ENCODE measurements around the gene PERM1. TPM values are rescaled to one million over a fixed set of nuclear protein-coding genes. Genes with fewer than 3 reads are reported as not detected.

The PERM1 gene
- total RNA-seq, 1 experiment from 2014 or later, result not detected

GRCh38 chr1:944341-945325 is 37.3 kb downstream of the PERM1 start (continued):
- no peak for TF ChIP-seq ARID4B (CRISPR knock-in tag; IDR thresholded peaks at IDR 0.05; ENCODE audit: borderline replicate concordance)
- no peak for TF ChIP-seq IRF2 (CRISPR knock-in tag; IDR thresholded peaks at IDR 0.05; ENCODE audit: borderline replicate concordance, low read depth)
- TF ChIP-seq NFE2L1 (CRISPR knock-in tag; IDR thresholded peaks at IDR 0.05), result no peak

GRCh38 chr1:943545-944340 is 38.1 kb downstream of the PERM1 start:
- Mint-ChIP-seq H3K27me3 (ENCODE audit: low read depth) (peaks cover 39% of the 10 kb centered on the region), H3K36me3 (peaks cover 6% of the 10 kb centered on the region), H3K27ac (no peak overlapping the region), H3K4me1 (peaks cover 6% of the 10 kb centered on the region), H3K9me3 (no peaks in the 10 kb centered on the region), H3K4me3 (no peak overlapping the region; the same call in 1 of the 2 replicates)
- ATAC-seq, result no peak
- ChIA-PET POLR2A (no interaction called here), CTCF (interaction anchor here (0.6 to 4.9 kb wide), 9 partner anchors 8 to 1506 kb away, joined by 3 to 28 read pairs (median 4); no protein-coding TSS in a partner anchor)
- TF ChIP-seq ZBTB21 (CRISPR knock-in tag; IDR thresholded peaks at IDR 0.05; ENCODE audit: borderline replicate concordance), result no peak
- TF ChIP-seq PRRX2 (CRISPR knock-in tag; IDR thresholded peaks at IDR 0.05), result no peak
- no peak for TF ChIP-seq ZSCAN18 (CRISPR knock-in tag; IDR thresholded peaks at IDR 0.05)
- no peak for TF ChIP-seq SMAD3 (CRISPR knock-in tag; IDR thresholded peaks at IDR 0.05; ENCODE audit: borderline replicate concordance)
- TF ChIP-seq KAT7 (CRISPR knock-in tag; IDR thresholded peaks at IDR 0.05; ENCODE audit: borderline replicate concordance), result no peak
- DNase-seq (ENCODE audit: low spot score), result no peak

GRCh38 chr1:942864-943533 is 38.9 kb downstream of the PERM1 start:
- H3K4me1 Mint-ChIP-seq, result peaks cover 6% of the 10 kb centered on the region
- ATAC-seq, result peak; percentile 2; the same call in 1 of the 2 replicates
- no peaks in the 10 kb centered on the region for H3K9me3 Mint-ChIP-seq
- POLR2A ChIA-PET, result interaction anchor here (0.5 to 1.2 kb wide), 4 partner anchors 10 to 28 kb away, joined by 3 read pairs; partner anchors contain the start of gene NOC2L
- DNase-seq (ENCODE audit: low spot score), result no peak
- H3K36me3 Mint-ChIP-seq, result peaks cover 5% of the 10 kb centered on the region; the same call in 1 of the 2 replicates
- no peak overlapping the region for H3K27ac Mint-ChIP-seq
- CTCF ChIA-PET, result interaction anchor here (0.7 to 4.9 kb wide), 12 partner anchors 9 to 121 kb away, joined by 3 to 28 read pairs (median 5); partner anchors contain the start of gene PLEKHN1
- H3K27me3 Mint-ChIP-seq (ENCODE audit: low read depth), result peaks cover 46% of the 10 kb centered on the region
- H3K4me3 Mint-ChIP-seq, result peak overlapping the region; percentile 42; the same call in 1 of the 2 replicates
- TF ChIP-seq ZNF263 (CRISPR knock-in tag; IDR thresholded peaks at IDR 0.05; ENCODE audit: low read depth), result no peak
- TF ChIP-seq GABPB1 (CRISPR knock-in tag; IDR thresholded peaks at IDR 0.05), result no peak
- 0 out of 2 replicates have a peak, but pooled peaks have one; percentile 50 for TF ChIP-seq NFATC4 (CRISPR knock-in tag; IDR thresholded peaks at IDR 0.05)
- TF ChIP-seq TEAD1 (CRISPR knock-in tag; IDR thresholded peaks at IDR 0.05), result peak; percentile 17; the same call in 1 of the 2 replicates
- peak; percentile 66 for TF ChIP-seq ZBTB21 (CRISPR knock-in tag; IDR thresholded peaks at IDR 0.05; ENCODE audit: borderline replicate concordance)
- TF ChIP-seq IRF2 (CRISPR knock-in tag; IDR thresholded peaks at IDR 0.05; ENCODE audit: borderline replicate concordance, low read depth), result no peak
- TF ChIP-seq ZNF281 (CRISPR knock-in tag; IDR thresholded peaks at IDR 0.05), result 0 out of 2 replicates have a peak, but pooled peaks have one; percentile 29
- TF ChIP-seq PRDM15 (CRISPR knock-in tag; IDR thresholded peaks at IDR 0.05), result no peak
- 0 out of 2 replicates have a peak, but pooled peaks have one; percentile 20 for TF ChIP-seq TP53 (CRISPR knock-in tag; IDR thresholded peaks at IDR 0.05)

All from WTC11 (cell line).